ENCODE results near the gene PMP22. TPM values are rescaled to one million over a fixed set of nuclear protein-coding genes. Genes with fewer than 3 reads are reported as not detected.

Gene PMP22
- total RNA-seq, 6 donors from 2014 or later = 49.7 to 179 (median 105) TPM

DNA sequence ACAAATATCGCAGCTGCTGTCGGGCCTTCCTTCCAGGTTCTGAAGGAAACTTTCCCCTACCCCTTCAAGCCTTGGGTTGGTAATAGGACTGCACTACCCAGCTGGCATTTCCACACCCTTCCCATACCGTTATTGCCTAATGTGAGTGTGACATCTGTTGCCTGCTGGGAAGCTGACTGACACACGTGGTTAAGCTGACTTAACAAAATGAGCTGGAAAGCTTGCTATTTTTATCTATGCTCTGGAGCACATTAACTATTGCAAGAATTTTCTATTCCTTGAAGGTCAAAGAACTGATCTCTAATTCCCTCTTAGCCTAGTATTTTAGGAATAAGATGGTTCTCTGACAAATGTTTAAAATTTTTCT lies 79.5 kb downstream of the PMP22 start:
- DNase-seq (peak in 1 of 2 donors; percentile 39), ATAC-seq (ENCODE audit: low FRiP score in 2 of 2) (peak; percentile 30 to 87)
- Histone ChIP-seq H3K27me3 (no peaks in the 10 kb centered on the region), H3K36me3 (no peaks in the 10 kb centered on the region), H3K27ac (no peak overlapping the region), H3K4me1 (peaks cover 0 to 10% (median 2%) of the 10 kb centered on the region in 4 donors), H3K9me3 (no peaks in the 10 kb centered on the region), H3K4me3 (no peak overlapping the region)
- TF ChIP-seq, protein P1, sequence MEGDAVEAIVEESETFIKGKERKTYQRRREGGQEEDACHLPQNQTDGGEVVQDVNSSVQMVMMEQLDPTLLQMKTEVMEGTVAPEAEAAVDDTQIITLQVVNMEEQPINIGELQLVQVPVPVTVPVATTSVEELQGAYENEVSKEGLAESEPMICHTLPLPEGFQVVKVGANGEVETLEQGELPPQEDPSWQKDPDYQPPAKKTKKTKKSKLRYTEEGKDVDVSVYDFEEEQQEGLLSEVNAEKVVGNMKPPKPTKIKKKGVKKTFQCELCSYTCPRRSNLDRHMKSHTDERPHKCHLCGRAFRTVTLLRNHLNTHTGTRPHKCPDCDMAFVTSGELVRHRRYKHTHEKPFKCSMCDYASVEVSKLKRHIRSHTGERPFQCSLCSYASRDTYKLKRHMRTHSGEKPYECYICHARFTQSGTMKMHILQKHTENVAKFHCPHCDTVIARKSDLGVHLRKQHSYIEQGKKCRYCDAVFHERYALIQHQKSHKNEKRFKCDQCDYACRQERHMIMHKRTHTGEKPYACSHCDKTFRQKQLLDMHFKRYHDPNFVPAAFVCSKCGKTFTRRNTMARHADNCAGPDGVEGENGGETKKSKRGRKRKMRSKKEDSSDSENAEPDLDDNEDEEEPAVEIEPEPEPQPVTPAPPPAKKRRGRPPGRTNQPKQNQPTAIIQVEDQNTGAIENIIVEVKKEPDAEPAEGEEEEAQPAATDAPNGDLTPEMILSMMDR (IDR thresholded peaks at IDR 0.05) = no peak
- TF ChIP-seq EP300 (IDR thresholded peaks at IDR 0.05) (peak in 1 of 4 donors; percentile 76), POLR2AphosphoS5 (IDR thresholded peaks at IDR 0.05) (peak; percentile 76 to 93)
- 22 to 24% methylated on average over 4 of the region's 4 CpGs for WGBS, 2 donors

DNA sequence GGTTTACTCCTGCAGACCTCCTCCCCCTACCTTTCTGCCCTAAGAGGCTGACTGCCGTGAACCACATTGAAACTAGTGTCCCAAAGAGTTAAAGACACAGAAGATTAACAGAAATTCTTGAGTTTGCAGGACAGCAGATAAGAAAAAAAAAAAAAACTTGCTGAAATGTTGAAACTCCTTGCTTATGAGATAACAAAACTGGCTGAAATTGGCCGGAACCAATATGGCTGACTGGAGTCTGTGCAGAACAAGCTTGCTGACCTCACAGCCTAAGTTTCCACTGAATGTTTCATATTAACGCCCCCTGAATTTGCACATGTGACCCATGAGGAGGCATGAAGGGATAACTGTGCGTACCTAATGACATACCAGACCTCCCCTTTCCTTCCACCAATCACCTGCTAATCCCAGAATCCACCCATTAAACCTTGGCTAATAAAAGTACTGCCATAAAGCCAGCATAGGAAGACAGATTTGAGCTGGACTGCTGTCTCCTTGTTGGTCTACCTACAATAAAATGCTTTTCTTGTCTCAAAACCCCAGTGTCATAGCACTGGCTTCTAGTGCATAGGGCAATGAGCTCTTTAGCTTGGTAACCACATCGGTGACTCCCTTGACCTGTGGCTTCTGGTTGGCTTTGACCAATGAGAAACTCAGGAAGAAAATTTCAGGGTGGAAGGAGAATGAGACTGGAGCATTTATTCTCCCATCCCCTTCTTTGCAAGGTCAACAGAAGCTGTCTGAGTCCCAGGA lies 80.1 kb downstream of the PMP22 start:
- H3K27me3 ChIP-seq = no peaks in the 10 kb centered on the region
- WGBS, 2 donors = 77 to 84% methylated on average over 5 of the region's 5 CpGs
- TF ChIP-seq POLR2A (IDR thresholded peaks at IDR 0.05) (no peak), EP300 (IDR thresholded peaks at IDR 0.05) (no peak), POLR2AphosphoS5 (IDR thresholded peaks at IDR 0.05) (no peak)
- TF ChIP-seq, protein P1 (IDR thresholded peaks at IDR 0.05) = no peak
- H3K4me3 ChIP-seq = no peak overlapping the region
- peaks cover 0 to 10% (median 2%) of the 10 kb centered on the region in 4 donors for H3K4me1 ChIP-seq
- DNase-seq (no peak), ATAC-seq (ENCODE audit: low FRiP score in 2 of 2) (no peak)
- H3K36me3 ChIP-seq = no peaks in the 10 kb centered on the region
- no peaks in the 10 kb centered on the region for H3K9me3 ChIP-seq
- H3K27ac ChIP-seq = no peak overlapping the region

DNA sequence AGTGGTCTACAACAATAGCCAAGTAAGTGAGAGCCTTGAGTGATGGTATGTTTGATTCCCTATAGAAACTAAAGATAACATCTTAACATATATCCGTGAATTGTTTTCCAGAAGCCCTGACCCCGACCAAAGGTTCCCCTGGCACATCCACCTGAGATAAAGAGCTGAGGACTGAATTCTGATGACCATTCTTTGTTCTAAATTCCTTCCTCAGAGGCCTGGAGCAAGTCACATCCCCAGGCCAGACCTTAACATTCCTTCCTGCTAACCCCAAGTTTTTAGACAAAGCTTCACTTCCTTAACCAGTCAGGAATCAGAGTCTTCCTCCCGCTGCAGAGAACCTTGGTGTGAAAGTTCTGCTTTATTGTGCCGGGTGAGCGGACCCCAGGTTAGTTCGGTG lies 83.3 kb downstream of the PMP22 start:
- WGBS, 2 donors = 59 to 64% methylated on average over 6 of the region's 6 CpGs
- Histone ChIP-seq H3K27me3 (no peaks in the 10 kb centered on the region), H3K4me3 (no peak overlapping the region), H3K36me3 (no peaks in the 10 kb centered on the region), H3K4me1 (peaks cover 0 to 10% (median 2%) of the 10 kb centered on the region in 4 donors), H3K27ac (no peak overlapping the region), H3K9me3 (no peaks in the 10 kb centered on the region)
- DNase-seq = no peak
- ATAC-seq (ENCODE audit: low FRiP score in 2 of 2) = no peak
- TF ChIP-seq EP300 (IDR thresholded peaks at IDR 0.05) (no peak), POLR2AphosphoS5 (IDR thresholded peaks at IDR 0.05) (no peak), POLR2A (IDR thresholded peaks at IDR 0.05) (no peak)

DNA sequence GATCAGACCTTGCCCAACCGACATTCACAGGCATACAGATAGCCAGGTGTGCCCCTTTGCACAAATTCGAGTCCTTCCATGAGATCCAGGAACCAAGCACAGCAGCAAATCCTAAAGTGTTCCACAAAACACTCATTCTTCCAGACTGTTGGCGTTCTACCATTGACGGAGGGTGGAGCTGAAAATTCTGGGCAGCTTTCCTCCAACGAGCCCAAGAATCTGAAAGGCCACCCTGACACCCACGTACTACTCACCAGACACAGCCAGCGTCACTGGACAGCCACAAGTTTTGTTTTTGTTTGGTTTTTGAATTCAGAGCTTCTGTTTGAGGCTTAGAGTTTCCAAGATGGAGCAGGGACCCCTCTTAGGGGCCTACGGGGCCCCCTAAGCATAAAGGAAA lies 83.8 kb downstream of the PMP22 start:
- WGBS, 2 donors = 75 to 90% methylated on average over 7 to 8 of the region's 8 CpGs
- ATAC-seq (ENCODE audit: low FRiP score in 2 of 2) = no peak
- no peak overlapping the region for H3K4me3 ChIP-seq
- H3K27ac ChIP-seq = no peak overlapping the region
- TF ChIP-seq POLR2AphosphoS5 (IDR thresholded peaks at IDR 0.05) (no peak), POLR2A (IDR thresholded peaks at IDR 0.05) (no peak), EP300 (IDR thresholded peaks at IDR 0.05) (no peak)
- TF ChIP-seq, protein P1 (IDR thresholded peaks at IDR 0.05) = no peak
- H3K4me1 ChIP-seq = peaks cover 0 to 10% (median 2%) of the 10 kb centered on the region in 4 donors
- no peaks in the 10 kb centered on the region for H3K9me3 ChIP-seq
- no peak for DNase-seq
- H3K27me3 ChIP-seq = no peaks in the 10 kb centered on the region
- no peaks in the 10 kb centered on the region for H3K36me3 ChIP-seq

DNA sequence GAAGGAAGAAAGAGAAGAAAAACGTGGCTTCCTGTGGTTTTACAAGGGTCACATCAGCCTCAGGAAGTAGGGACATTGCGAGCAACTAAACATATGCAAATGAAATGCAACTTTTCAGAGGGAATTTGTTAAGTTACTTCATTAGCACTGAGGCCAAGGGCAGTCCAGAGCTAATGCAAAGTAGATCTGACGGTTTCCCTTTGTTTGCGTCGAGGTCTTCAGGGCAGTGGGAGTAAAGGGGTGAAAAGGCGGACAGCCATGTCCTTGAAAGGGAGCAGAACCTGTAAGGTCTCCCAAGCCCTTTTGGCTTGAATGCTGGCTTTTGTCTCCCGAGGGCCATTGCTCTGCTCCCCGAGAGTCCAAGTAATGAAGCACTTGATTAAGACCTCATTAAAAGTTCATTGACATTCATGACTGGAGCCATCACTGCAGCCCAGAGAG lies 85.0 kb downstream of the PMP22 start:
- DNase-seq (no peak), ATAC-seq (ENCODE audit: low FRiP score in 2 of 2) (no peak)
- H3K27ac ChIP-seq = no peak overlapping the region
- no peaks in the 10 kb centered on the region for H3K27me3 ChIP-seq
- 67 to 74% methylated on average over 8 of the region's 8 CpGs for WGBS, 2 donors
- H3K36me3 ChIP-seq = no peaks in the 10 kb centered on the region
- no peak overlapping the region for H3K4me3 ChIP-seq
- no peak for TF ChIP-seq POLR2A (IDR thresholded peaks at IDR 0.05)
- no peak for TF ChIP-seq EP300 (IDR thresholded peaks at IDR 0.05)
- TF ChIP-seq POLR2AphosphoS5 (IDR thresholded peaks at IDR 0.05) = no peak
- TF ChIP-seq, protein P1 (IDR thresholded peaks at IDR 0.05) = no peak
- no peaks in the 10 kb centered on the region for H3K4me1 ChIP-seq
- no peaks in the 10 kb centered on the region for H3K9me3 ChIP-seq

Small RNA genes within 50 kb of the gene (small RNA-seq; reads per million reads assigned to genes)
- gene MIR4731 (0 to 0.14 (median 0.03) reads per million in 4 donors), gene RNU6-799P (0 reads per million in 4 donors)

Other genes with a start within 250 kb of the PMP22 start
- gene TEKT3, start 76.3 kb upstream of the PMP22 start, total RNA-seq = 1 to 10 TPM in 4 of 6 donors, under 1 TPM in 1, not detected in 1; 0.64 to 4.1 (median 1.8) TPM
- 10 to 100 TPM in 2 of 6 donors, 1 to 10 TPM in 3, not detected in 1; 4.7 to 38.8 (median 5.8) TPM for gene CDRT4, start 202.3 kb upstream of the PMP22 start, total RNA-seq

Measured in upper lobe of left lung (tissue), 6 donors.